ENCODE measurements around the gene GBGT1.

DNA sequence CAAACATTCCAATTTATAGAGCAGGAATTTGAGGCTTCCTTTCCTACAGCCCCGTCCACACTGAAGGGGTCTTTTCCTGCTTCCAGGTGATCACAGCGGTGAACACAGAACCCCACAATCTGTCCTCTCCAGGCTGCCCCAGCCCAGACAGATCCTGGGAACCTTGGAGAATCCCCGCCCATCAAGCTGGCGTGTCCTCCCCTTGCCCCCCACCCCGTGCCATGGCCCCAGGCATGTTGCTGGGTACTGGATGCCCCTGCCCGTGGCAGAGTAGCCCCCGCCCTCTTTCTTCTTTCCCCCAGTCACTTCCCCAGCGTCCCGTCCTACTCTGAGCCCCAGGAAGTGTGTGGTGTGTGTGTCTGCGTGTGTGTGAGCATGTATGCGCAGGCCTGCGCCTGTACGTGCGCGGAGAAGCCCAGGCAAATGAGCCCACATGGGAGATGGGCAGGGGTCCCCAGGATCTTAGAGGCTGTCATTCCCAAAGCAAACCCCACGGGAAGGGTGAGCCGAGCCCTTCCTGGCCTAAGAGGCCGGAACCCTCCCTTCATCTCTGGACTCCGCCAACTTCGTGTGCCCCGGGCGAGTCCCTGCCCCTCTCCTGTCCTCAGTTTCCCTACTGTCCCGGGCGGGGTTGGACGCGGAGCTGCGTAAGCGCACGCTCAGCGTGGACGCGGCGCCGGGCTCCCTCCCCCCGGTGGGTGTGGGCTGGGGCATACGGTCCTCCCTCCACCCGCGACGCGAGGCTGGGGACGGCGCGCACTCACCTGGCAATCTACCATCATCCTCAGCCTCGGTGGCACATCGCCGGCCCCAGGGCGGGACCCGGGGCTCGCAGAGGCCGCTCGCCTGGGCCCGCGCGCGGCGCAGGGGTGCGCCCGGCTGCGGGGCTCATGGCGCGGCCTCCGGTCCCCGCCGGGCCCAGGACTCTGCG is 15.2 kb downstream of the GBGT1 start:
- TF ChIP-seq CTCF (IDR thresholded peaks at IDR 0.05) = no peak
- no peak for TF ChIP-seq POLR2A (IDR thresholded peaks at IDR 0.05)
